Testis (tissue), 2 donors: ENCODE data around the gene ACP1.

Source experiments
- POLR2A ChIP-seq: fragments of 450-650 bp; IDR thresholded peaks from one replicate; pipeline ENCODE4 v1.6.1; 2017; ENCODE audit warnings: antibody characterized with exemption, mild to moderate bottlenecking, moderate library complexity
- TF ChIP-seq, protein P1 (sequence below), 3 experiments: fragments of 450-650 bp in 2 of 3; fragments of 200-600 bp in 1 of 3; sonication (generic) in 1 of 3; IDR thresholded peaks; one replicate each; pipeline ENCODE4 v1.5.1; 2016 to 2019; ENCODE audit warnings: antibody characterized with exemption in 3 of 3, mild to moderate bottlenecking in 2 of 3, moderate library complexity in 1 of 3

- TF ChIP-seq, protein P1, sequence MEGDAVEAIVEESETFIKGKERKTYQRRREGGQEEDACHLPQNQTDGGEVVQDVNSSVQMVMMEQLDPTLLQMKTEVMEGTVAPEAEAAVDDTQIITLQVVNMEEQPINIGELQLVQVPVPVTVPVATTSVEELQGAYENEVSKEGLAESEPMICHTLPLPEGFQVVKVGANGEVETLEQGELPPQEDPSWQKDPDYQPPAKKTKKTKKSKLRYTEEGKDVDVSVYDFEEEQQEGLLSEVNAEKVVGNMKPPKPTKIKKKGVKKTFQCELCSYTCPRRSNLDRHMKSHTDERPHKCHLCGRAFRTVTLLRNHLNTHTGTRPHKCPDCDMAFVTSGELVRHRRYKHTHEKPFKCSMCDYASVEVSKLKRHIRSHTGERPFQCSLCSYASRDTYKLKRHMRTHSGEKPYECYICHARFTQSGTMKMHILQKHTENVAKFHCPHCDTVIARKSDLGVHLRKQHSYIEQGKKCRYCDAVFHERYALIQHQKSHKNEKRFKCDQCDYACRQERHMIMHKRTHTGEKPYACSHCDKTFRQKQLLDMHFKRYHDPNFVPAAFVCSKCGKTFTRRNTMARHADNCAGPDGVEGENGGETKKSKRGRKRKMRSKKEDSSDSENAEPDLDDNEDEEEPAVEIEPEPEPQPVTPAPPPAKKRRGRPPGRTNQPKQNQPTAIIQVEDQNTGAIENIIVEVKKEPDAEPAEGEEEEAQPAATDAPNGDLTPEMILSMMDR (IDR thresholded peaks at IDR 0.05) = peak; percentile 62 to 75 (median 65)
- TF ChIP-seq POLR2A = no peak
Observed at GRCh38 chr2:290090-290722, 25.5 kb downstream of the ACP1 start.
